NCI-H1092 treated with DMSO at 0.1 percent for 48 hours (cell line): ENCODE measurements around the gene ZDHHC22.

Experiments
- DNase-seq: peaks from one replicate; lab custom pipeline; 2025; lab: John Stamatoyannopoulos, UW

The ZDHHC22 gene

DNA sequence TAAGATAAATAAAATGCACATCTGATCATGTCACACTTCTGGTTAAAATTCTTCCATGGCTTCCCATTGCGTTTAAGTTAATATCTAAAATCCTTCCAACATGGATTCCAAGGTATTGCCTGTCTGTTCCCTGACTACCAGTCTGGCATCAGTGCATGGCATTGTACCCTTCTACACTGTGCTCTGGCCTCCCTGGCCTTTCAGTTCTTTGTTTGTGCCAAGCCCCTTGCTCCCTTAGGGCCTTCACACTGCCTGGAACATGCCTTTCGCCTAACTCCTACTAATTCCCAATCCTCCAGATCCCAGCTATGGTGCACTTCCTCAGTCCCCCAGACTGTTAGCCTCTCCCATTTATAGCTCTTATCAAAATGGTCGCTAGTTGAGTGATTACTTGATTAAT is 37.2 kb downstream of the ZDHHC22 start:
- no peak for DNase-seq

DNA sequence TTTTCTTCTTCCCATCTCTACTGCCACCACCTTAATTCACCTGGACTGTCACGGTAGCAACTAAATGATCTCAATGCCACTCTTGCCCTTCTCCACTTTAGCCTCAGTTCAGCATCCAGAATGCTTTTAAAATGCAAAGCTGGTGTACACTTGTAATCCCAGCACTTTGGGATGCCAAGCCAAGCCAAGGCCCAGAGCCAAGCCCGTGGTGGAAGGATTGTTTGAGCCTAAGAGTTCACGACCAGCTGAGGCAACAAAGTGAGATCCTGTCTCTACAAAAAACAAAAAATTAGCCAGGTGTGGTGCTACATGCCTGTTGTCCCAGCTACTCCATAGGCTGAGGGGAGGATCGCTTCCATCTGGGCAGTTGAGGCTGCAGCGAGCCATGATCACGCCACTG is 37.6 kb downstream of the ZDHHC22 start:
- DNase-seq, result peak; percentile 83

- DNase-seq, result peak; percentile 51
Measured at GRCh38 chr14:77103475-77103874, 38.1 kb downstream of the ZDHHC22 start.

DNA sequence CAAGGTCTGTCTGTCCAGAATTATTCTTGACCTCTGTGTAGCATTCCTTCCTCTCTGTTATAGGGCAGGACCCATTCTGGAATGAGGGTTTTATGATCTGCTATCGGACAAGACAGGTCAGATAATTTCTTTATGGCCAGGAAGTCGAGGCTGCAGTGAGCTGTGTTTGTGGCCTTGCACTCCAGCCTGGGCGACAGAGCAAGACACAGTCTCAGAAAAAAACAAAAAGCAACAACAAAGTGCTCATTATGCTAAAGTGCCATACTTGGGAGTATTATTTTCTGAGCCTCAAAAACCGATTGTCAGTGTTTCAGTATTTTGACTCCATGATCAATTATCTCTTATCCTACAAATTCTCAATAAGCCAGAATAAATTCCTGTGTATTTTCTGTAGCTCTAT is 39.4 kb downstream of the ZDHHC22 start:
- no peak for DNase-seq

DNA sequence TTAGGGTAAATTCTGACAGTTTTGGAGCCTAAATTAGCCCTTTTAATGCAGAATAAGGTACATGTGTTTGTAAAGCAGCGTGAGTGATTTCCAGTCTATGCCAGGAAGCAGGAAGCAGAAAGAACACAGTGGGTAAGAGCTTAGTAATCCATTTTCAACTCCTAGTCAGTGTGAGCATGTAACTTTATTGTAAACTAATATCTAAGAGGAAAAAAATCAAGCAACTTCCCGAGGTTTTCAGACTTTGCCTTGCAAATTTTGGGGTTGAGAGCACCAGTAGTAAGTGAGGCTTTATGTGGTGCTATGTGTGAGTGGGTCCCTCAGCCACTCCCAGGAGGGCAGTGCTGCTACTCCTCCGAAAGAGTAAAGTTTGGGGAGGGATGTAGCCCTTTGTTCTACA is 40.6 kb downstream of the ZDHHC22 start:
- no peak for DNase-seq

DNA sequence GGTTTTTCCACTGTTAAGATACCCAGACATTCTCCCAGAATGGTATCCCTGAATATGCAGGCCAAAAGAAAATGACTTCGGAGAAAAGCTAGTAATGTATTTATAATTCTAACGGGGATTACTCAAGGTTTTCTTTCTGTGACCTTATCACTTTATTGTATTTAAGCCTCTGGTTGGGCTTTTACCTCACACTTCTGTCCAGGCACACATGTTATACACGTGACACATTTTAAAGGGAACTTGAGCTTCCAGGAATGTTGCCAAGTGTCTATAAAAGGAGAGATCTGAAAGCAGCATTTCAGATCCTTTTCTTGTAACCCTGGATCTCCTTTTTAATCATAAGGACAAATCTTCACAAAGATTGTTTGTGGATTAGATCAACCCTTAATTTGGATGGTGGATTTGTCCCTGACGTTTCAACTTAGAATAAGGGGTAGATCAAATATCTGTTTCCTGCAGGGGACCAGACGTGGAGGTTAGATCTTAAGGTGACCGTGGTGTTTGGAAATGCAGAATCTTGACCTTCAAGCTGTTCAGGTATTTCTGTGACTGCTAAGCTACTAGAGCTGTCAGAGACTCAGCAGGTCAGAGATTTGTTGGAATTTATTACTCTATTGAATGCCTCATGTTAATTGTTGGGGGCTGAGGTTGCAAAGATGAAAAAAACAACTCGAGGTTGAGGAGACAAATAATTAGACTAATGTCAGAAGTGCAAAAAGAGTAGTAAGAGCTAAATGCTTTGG is 42.0 kb downstream of the ZDHHC22 start:
- peak; percentile 53 for DNase-seq

DNA sequence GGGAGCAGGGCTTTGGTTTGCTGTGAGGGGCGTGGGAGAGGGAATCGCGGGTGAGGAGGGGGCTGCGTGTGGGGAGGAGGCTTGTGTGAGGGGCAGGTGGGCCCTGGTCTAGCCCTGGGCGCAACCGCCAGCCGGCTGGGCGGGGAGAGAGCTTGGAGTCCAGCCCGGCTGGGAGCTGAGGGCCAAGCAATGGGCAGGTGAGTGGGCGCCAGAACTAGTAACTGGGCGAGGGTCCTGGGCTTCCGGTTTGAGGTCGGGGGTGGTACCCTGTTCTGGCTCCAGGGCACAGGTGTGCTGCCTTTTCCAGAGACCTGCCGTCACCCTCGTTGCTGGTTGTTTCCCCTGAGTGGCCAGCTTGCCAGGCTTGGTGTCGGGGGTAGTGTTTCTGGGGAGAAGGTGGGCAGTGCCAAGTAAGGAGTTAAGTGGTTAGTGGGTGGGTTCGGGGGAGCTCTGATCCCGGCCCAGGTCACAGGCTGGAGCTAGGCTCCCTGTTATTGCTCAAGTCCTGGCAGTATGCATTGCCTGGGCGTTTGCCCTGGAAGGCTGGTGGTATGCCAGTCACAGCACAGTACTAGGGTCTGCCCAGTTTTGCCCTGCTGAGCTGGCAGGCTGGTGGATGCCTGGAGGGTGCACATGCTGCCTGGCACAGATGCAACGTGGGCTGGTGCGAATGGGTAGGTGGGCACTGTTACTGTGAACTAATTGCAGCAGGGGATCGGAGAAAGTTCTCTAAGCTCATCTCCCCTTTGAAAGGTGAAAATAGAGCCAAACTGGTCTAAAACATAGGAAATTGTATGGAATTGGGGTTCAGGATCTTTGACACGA is 42.9 kb downstream of the ZDHHC22 start:
- peak; percentile 70 for DNase-seq

DNA sequence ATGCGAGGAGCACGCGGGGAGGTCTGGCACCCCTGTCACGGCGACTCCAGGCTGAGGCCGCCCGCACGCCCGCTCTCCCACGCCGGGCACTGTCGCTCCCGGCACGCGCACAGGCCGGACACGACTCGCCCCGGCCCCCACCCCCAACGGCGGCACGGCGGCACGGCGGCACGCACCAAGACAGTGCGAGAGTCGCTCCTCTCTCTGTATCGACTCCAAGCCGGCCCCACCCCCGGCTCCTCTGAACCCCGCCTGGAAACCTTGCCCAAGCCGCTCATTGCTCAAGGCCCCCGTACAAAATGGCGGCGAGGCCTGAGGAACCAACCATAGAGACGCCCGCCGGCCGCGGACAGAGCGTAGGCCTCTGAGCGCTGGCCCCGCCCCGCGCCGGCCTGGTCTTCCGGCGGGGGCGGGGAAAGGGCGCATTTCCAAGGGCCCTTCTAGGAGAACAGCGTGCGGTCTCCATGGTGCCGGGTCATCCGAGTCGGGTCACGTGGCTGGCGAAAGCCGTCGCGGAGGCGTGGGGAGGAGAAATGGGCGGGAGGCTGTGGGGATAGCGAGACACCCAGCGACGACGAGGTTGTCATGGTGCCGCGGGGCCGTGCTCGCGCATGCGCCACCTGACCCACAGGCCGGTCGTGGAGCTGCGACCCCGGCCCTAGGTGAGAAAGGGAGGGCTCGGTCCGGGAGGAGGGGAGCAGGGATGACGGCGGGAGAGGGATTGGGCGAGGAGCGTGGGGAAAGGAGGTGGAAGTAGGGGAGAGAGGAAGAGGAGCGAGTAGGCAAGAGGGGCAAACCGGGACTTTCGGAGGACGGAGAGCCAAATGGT is 43.7 kb downstream of the ZDHHC22 start, which contains the start of gene CIPC:
CIPC (plus strand) TSS at position 559 of the 829 bp plus-strand sequence. CDS start 7,451 bp downstream, outside the sequence.
- peak; percentile 99 for DNase-seq

DNA sequence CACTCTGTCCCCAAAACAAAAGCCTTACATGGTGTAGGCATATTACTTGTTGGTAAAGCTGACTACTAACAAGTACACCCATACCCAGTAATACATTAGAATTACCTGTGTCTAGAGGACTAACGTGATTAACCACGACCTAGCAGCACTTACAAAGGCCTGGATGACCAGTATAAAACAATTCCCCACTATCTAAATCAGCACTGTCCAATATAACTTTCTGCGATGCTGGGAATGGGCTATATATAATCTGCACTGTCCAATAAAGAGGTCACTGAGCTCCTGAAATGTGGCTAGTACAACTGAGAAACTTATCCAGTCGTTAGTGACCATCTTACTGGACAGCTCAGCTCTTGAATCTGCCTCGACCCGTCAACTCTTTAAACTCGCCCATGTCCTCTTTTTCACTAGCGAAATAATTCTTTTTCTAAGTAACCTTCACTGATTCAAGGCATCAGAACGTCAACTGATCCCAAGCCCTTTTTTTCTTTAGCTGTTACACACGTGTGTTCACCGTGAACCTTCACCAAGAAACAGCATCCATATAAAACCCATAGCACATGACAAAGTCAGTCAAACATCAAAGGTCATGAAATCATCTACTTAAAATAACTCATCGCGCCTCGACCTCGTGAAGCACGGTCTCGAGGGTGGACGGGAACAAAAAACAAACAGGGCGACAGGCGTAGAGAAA is 44.4 kb downstream of the ZDHHC22 start:
- peak; percentile 71 for DNase-seq

DNA sequence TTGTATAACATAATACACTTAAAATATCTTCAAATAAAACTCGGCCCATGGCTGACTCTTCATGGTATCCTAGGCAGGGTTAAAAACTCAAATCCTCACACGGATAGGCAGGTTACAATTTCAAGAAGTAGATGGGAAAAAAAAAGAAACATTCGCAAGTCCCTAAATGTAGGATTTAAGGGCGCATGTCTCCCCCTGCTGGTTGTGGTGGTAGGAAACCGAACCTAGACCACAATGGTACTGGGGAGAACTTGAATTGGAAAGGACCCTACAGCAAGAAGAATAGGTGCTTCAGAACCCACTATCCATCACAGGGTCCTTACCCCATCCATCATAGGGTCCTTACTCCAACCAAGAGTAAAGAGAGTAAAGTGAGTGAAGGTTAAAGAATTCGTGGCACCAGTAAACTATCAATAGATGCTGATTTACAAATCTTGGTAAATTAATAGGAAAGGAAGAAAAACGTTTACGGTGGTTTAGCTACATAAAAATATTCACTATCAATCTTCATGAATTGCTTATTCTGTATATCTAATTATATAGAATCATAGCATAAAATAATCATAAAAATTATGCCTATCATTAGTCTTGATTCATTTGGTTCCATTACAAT is 46.8 kb downstream of the ZDHHC22 start:
- peak; percentile 82 for DNase-seq

DNA sequence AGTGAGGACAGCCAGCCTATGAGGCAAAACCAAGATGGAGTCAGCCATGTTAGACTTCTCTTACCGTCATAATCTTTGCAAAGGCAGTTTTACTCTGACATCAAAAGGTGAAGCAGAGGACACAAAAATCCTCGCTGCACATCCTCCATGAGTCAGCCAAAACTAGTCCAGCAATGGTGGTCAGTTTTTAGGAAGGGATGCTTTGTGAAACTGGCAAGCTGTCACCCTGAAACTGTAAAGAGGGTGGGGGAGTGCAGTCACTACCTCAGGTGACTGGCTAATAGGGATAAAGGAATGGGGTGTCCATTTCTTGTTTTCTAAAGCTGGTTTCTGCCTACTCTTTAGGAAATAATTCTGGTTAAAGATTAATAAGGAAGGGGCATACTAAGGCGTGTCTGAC is 48.9 kb downstream of the ZDHHC22 start:
- DNase-seq, result no peak

DNA sequence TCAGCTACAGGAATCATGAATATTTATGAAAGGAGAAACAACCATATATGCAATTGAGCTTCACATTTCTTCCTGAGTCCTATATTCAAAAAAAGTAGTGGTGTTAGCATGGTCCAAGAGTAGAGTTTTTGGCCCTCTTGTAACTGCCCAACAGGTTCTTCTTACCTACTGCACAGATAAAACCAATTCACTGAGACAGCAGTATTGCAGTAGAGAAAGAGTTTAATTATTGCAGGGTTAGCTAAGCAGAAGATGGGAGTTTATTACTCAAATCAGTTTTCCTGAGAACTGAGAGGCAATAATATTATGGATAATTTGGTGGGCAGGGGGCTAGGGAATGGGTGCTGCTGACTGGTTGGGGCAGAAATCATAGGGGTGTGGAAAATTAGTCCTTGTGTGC is 50.1 kb downstream of the ZDHHC22 start:
- no peak for DNase-seq

GRCh38 chr14:77088645-77089044 is 52.9 kb downstream of the ZDHHC22 start:
- DNase-seq, result no peak

GRCh38 chr14:77088219-77088618 is 53.4 kb downstream of the ZDHHC22 start:
- DNase-seq, result no peak

GRCh38 chr14:77087631-77088030 is 54.0 kb downstream of the ZDHHC22 start:
- no peak for DNase-seq

DNA sequence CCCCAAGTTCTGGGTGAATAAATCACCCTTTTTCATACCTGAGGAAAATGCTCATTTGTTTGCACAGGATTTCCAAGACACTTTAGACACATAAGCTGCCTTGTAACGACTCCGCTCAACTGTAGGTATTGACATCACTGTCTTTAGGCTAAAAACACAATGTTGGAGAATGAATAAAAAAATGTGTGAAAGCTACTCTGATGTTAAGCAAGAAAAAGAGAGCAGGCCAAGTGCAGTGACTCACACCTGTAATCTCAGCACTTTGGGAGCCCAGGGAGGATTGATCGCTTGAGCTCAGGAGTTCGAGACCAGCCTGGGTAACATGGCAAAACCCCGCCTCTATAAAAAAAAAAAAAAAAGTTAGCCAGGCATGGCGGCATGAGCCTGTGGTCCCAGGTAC is 54.6 kb downstream of the ZDHHC22 start:
- DNase-seq, result no peak

- no peak for DNase-seq
Measured at GRCh38 chr14:77086017-77086727, 55.4 kb downstream of the ZDHHC22 start.

DNA sequence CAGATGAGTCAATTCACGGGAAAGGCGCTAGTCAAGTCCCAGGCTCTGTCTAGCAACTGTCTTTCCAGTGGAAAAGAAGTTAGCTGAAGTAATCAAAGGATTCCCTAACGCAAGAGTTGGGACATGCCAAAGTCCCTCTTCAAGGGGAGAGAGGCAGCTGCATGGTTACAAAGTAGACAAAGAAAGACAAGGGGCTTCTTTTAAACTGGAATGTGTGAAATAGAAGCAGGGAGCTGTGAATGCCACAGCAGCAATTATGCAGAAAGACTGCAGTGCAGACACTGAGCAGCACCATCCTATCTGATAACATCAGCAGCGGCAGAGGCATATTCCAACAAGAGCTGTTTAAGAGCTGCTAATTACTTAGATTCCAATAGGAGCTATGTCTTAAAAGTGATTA is 56.1 kb downstream of the ZDHHC22 start:
- DNase-seq, result no peak

- no peak for DNase-seq
Measured at GRCh38 chr14:77084985-77085384, 56.6 kb downstream of the ZDHHC22 start.

DNA sequence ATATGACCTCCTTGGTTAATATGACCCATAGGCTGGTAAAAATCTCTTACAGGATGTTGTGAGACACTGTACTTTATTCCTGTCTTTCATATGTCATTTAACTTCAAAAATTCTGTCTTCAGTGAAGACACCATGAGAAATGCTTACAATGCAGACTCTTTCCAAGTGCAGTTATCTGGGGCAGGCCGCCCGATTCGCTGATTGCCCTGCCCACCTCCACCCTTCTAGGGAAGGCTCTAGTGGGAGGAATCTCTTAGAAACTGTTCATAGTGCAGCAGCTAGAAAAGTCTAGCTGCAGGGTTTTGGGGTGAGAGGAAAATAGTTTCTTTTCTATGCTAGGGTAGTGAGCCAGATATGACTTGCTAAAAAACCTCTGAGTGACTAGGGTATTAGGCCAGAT is 58.5 kb downstream of the ZDHHC22 start:
- DNase-seq, result no peak

DNA sequence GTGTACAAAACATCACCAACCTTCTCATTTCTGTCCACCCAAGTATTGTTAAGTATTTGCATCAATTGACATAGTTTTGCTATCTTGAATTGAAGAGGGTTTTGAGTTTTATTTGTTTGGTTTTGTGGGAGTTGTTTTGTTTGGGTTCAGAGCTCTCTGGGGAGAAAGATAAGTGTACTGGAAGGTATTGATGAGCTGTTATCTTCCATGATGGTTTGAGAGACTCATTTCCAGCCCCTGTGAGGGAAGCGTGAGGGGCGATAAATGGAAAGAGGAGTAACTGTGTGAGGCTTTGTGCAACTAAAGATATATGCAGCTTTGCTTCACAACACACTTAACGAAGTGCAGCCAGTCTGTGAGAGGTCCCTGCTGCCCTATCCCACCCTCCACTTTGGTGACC is 59.2 kb downstream of the ZDHHC22 start:
- DNase-seq, result no peak
